HS-27A (cell line): Measurements from ENCODE around the gene BBS7.

Experiments
- DNase-seq: peaks from one replicate; pipeline ENCODE4 v3.0.0-alpha.2; 2012; ENCODE audit warnings: low read depth, missing footprints

Gene BBS7, protein sequence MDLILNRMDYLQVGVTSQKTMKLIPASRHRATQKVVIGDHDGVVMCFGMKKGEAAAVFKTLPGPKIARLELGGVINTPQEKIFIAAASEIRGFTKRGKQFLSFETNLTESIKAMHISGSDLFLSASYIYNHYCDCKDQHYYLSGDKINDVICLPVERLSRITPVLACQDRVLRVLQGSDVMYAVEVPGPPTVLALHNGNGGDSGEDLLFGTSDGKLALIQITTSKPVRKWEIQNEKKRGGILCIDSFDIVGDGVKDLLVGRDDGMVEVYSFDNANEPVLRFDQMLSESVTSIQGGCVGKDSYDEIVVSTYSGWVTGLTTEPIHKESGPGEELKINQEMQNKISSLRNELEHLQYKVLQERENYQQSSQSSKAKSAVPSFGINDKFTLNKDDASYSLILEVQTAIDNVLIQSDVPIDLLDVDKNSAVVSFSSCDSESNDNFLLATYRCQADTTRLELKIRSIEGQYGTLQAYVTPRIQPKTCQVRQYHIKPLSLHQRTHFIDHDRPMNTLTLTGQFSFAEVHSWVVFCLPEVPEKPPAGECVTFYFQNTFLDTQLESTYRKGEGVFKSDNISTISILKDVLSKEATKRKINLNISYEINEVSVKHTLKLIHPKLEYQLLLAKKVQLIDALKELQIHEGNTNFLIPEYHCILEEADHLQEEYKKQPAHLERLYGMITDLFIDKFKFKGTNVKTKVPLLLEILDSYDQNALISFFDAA

DNA sequence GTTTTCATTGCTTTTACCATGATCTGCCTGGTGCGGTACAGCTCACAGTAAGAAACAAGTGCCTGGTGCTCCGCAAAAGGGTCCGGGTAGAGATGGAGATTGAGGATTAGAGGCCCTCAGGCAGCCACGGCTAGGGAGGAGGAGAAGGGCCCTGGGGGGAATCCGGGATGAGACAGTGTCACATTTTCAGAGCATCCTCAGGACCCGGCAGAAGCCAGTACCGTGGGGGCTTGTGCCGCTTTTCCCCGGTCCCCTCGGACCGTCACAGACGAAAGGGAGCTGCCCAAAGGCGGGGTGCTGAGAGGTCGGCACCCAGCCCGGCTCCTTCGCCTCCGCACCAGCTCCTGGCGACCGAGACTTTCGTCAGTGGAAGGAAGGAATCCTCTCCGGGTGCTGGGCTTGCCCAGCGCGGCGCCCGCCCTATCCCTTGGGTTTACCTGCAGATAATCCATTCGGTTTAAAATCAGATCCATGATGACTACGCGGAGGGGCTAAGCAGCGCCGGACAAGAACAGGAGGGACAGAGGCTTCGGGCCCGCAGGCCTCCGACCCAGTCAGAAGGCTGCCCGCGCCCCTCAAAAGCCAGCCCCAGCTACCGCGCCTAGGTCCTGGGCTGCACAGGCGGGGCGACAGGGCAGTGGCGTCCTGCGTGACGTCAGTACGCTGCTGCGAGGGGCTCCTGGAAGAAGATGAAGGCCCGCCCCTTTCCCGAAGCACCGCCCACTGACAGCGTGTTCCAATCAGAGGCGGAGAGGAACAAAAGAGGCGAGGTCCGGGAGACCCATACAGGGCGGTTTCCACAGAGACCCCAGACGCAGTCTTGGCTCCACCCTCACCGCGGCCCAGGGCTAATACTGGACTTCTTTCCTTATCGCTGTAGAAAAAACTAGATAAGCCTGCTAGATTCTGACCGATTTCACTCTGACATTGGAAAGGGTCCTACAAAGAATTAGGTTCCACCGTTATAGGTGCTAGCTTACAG lies at the start of gene BBS7:
Gene BBS7 (minus strand): TSS at position 634 of the 982 bp plus-strand sequence. CDS start 161 bp downstream, at position 473.
- DNase-seq = peak; percentile 76

DNA sequence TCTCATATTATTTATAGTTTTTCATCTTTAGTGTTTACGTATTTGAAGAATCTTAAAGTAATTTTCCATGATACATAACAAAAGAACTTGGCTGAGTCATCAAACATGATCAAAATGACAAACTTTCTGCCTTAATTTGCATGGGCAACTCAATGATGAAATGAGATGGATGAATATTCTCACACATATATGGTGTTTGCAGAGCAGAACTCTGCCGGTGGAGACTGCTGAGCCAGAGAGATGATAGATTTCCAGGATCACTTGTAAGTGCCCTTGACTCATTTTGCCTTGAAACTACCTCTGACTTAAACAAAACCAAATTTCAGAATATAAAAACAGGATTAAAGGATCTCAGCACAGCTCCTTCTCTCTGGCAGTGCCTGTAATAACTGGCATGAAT lies 43.4 kb upstream of the BBS7 start:
- no peak for DNase-seq

DNA sequence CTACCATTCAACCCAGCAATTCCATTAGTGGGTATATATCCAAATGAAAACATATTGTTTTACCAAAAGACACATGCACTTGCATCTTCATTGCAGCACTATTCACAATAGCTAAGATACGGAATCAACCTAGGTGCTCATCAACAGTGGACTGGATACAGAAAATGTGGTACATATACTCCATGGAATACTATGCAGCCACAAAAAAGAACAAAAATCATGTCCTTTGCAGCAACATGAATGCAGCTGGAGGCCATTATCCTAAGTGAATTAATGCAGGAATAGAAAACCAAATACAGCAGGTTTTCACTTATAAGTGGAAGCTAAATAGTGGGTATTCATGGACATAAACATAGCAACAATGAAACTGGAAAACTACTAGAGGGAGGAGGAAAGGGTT lies 38.1 kb upstream of the BBS7 start:
- DNase-seq = no peak

DNA sequence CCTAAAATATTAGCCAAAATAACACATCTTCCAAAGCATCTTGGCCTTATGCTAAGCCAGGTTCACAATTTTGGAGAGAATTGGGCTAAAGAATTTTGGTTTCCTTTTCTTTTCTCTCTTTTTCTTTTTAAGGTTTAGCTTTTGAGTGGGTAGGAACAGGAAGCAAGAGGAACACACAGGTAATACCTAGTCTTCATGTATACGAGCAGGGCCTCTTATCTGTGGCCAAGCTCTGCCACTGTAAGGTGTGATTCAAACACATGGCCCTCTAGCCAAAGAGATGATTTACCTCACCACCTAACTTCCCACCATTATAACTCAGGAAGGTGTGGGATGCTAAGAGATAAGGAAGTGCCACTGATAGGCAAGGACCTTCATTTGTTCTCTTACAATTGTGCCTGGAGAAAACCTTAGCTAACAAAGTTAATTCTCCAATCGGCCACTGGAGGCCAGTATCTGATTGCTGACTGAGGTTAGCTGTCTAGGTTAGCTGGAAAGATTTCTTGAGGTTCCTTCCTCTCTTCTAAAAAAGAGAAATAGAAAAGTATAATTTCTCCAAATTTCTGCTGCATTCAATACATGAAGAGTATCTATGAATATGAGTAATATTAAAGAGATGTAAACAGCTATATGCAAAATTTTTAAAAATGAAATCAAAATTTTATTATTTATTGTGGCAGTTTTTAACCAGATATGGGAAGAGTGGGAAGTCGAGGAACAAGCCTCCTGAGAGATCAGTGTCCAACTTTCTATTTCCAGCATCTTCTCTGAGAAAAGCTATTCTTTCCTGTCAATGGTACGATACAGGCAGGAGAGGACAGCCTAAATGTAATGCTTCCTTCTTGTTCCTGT lies 30.1 kb upstream of the BBS7 start:
- DNase-seq = peak; percentile 9

DNA sequence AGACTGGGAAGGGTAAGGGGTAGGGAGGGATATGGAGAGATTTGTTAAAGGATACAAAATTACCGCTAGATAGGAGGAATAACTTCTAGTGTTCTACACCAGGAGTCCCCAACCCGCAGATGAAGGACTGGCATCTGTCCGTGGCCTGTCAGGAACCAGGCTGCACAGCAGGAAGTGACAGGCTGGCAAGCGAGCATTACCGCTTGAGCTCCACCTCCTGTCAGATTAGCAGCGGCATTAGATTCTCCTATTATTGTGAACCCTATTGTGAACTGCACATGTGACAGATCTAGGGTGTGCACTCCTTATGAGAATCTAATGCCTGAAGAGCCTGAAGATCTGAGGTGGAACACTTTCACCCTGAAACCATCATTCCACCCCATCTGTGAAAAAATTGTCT lies 27.9 kb upstream of the BBS7 start:
- no peak for DNase-seq

DNA sequence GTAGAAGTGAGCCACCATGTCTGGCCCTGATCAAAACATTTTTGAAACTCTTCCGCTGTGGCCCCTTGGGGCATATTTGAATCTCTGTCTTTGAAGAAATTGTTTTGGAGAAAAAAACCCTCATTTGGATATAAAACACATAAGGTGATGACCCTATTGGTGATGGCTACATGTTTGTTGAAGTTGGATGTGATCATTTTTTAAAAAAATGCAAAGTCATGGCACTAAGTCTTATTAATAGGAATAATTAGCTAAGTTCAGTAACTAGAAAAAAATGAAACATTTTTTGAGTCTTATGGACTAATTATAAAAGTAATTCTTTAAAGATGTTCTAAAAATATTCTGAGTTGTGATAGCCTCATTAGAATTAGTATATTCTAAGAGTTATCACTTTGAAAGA lies 17.9 kb upstream of the BBS7 start:
- no peak for DNase-seq

- no peak for DNase-seq
These were observed 14.8 kb upstream of the BBS7 start for GRCh38 chr4:121885115-121885514.

DNA sequence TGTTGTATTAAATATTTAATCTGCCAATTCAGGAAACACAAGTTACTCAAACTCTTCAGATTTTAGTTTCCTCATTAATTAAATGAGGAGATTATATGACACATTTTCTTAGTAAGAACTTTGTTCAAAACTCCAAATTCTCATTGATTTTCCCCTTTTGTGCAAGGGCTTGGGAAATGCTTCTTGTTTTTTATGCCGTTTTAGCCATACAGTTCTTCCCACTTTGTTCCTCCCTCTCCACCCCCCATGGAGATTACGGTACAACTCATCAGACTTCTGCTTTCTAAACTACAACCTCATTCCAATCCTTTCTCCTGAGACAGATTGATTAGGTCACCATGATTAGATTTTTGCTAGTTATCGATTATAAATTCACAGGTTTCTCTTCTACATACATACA lies 10.9 kb upstream of the BBS7 start:
- no peak for DNase-seq

GRCh38 chr4:121879135-121879534 lies 8.9 kb upstream of the BBS7 start:
- DNase-seq = no peak

- no peak for DNase-seq
These were observed 6.9 kb upstream of the BBS7 start for GRCh38 chr4:121877041-121877773.

DNA sequence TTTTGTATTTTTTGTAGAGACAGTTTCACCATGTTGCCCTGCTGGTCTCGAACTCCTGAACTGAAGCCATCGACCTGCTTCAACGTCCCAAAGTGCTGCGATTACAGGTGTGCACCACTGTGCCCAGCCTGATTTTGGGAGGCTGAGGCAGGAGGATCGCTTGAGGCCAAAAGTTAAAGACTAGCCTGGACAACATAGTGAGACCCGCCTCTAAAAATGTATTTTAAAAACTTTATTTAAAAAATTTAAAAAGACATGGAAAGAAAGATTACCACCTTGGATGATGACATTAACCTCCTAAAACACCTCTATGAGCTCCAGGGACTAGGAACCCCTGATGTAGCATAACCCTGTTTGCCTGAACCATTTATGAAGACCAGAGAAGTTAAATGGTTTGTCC lies 5.8 kb upstream of the BBS7 start:
- no peak for DNase-seq

DNA sequence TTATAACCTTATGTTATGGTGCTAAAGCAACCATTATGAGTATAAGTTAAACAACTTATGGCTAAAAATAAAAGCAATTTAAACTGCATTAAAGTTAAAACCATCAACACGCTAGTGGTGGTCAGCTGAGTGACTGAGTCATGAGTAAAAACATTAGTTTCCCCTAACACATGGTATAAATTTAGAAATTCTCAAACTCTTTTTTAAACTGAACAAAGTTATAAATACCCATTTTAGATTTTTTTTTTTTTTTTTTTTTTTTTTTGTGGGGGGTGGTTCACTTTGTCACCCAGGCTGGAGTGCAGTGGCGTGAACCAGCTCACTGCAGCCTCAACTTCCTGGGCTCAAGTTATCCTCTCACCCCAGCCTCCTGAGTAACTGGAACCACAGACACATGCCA lies 5.4 kb upstream of the BBS7 start:
- DNase-seq = no peak

DNA sequence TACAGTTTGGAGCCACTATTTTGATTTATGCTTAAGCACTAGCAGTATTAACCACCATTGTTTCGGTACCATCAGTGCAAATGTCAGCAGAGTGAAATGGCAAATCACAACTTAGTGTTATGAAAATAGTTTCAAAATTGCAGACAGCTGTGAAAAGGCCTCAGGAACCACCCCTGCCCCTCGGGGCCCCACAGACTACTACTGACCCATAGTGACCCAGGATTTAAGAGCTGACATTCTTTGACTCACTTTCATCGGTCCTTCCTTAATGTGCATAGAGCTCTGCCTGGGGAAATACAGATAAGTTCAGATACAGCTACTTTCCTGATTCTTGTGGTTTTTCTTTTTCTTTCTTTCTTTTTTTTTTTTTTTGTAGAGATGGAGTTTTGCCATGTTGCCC lies 3.3 kb upstream of the BBS7 start:
- DNase-seq = no peak

DNA sequence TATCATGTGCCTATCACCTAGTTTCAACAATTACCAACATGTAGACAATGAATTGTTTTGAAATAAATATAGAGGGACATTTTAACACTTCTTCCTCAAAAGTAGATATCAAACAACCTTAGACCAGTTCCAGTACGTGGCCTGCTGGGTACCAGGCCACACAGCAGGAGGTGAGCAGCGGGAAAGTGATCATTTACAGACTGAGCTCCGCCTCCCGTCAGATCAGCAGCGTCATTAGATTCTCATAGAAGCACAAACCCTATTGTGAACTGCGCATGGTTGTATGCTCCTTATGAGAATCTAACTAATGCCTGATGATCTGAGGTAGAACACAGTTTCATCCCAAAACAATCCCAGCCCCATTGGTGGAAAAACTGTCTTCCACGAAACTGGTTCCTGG lies 6.5 kb downstream of the BBS7 start:
- no peak for DNase-seq

- DNase-seq = no peak
These were observed 8.8 kb downstream of the BBS7 start for GRCh38 chr4:121861426-121861825.

GRCh38 chr4:121860121-121860520 lies 10.2 kb downstream of the BBS7 start:
- DNase-seq = no peak

- DNase-seq = no peak
These were observed 18.9 kb downstream of the BBS7 start for GRCh38 chr4:121851354-121851753.

DNA sequence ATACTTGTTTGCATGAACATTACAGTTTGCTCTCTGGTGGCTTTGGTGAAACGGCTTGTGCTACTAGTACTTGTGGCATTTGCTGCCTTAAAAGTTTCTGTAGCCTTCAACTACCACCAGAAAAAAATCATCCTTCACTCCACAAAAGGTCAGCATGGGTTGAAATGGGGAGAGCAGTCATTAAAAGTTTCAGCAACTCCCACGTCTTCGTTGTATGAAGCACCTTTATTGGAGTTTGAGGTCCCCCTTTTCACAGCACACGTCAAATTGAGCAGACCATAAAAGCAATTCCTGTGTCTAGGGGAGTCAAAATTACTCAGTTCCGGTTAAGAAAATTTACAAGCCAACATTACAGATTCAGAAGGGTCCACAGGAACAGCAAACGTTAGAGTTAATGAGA lies 23.6 kb downstream of the BBS7 start:
- no peak for DNase-seq

GRCh38 chr4:121842862-121843261 lies 27.4 kb downstream of the BBS7 start:
- no peak for DNase-seq

- DNase-seq = no peak
These were observed 32.1 kb downstream of the BBS7 start for GRCh38 chr4:121838136-121838535.

DNA sequence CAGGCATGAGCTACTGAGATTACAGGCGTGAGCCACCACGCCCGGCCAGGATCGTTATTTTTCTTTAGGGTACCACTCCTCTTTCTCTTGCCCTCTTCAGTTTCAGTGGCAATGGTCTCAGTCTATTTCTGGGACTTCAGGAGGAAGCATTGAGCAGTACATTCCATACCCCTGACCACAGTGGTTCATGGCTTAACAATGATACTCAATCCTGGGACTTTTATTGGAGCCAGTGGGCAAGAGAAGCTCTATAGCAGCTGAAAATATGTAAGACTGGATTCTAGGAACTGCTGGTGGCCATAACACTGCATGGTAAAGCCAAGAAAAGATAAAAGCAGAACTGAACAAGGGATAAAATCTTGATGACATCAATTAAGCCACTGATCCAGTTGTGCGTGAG lies 40.8 kb downstream of the BBS7 start:
- peak; percentile 9 for DNase-seq
